NCI-H748 (cell line): Measurements from ENCODE around the gene CDK12.
A peak's percentile ranks its signal among the peaks of the same experiment; 100 is the strongest.
"Not testable (repeated sequence)": the region's sequence is repeated elsewhere in the genome, so short reads cannot be mapped to it uniquely, and the experiment has no call there.

Source experiments
- DNase-seq: peaks from one replicate; lab custom pipeline; 2025; ENCODE audit not compliant: unreplicated experiment; lab: John Stamatoyannopoulos, UW

Gene CDK12

DNA sequence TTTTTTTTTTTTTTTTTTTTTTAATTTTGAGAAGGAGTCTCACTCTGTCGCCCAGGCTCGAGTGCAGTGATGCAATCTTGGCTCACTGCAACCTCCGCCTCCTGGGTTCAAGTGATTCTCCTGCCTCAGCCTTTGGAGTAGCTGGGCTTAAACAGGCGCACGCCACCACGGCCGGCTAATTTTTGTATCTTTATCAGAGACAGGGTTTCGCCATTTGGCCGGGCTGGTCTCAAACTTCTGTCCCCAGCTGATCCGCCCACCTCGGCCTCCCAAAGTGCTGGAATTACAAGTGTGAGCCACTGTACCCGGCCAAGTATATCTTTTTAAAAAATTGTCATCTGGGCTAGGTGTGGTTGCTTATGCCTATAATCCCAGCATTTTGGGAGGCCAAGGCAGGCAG is 35.6 kb downstream of the CDK12 start:
- not testable (repeated sequence) for DNase-seq

DNA sequence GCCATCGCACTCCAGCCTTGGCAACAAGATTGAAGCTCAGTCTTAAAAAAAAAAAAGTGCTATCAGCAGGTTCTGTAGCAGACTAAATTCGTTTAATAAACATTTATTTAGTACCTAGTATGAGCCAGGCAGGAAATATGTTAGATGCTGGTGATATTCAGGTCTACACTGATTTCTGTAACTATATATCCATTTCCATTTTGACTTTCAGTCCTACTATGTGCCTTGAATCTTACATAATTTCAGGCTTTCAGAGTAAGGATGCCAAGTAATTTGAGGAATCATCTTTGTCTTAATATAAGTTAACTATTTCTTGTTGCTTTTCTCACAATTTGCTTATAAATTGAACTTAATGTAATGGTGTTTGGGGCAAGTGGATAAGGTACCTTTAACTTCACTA is 46.2 kb downstream of the CDK12 start:
- no peak for DNase-seq

DNA sequence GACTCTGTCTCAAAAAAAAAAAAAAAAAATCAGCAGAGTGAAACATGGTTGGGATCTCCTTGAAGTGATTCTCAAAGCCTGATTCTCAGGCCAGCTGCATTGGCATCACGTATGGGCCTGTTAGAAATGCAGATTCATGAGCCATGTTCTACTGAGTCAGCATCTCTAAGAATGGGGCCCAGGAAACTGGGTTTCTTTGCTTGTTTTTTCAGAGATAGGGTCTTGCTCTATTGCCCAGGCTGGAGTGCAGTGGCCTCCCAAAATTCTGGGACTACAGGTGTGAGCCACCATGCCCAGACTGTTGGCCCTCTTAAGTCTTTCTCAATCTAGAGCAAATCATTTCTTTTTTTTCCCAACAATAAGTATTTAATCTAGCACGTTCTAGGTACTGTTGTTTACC is 47.7 kb downstream of the CDK12 start:
- no peak for DNase-seq

DNA sequence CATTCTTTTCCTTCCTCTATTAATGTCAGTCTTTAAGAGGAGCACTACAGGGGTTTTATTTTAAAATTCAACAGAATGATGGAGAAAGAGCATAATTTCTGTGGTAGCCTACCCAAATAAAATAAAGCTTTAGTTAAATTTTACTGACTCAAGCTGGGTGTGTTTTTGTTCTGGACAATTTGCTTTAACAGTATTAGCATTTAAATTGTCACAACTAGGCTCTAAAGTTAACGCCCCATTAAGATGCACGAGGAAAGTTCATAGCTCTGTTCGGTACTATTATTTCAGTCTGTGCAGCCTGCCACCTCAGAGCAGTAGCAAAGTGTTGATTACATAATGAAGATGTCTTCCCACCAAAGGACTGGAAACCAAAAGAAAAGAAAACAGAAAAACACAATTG is 52.0 kb downstream of the CDK12 start:
- DNase-seq, result no peak

DNA sequence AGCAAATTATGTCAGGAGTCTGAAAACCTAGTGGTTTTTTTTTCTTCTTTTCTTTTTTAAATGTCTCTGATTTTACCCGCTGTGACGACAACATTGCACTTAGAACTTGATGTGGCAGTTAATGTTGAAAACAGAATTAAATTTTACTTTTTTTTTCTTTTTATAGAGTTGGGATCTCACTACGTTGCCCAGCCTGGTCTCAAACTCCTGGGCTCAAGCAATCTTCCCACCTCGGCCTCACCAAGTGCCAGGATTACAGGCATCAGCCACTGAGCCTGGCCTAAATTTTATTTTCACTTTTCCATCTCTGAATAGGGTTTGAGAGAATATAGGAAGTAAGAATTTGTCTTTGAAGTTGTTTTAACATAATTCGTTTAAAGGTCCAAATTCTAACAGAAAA is 52.6 kb downstream of the CDK12 start:
- DNase-seq, result no peak

DNA sequence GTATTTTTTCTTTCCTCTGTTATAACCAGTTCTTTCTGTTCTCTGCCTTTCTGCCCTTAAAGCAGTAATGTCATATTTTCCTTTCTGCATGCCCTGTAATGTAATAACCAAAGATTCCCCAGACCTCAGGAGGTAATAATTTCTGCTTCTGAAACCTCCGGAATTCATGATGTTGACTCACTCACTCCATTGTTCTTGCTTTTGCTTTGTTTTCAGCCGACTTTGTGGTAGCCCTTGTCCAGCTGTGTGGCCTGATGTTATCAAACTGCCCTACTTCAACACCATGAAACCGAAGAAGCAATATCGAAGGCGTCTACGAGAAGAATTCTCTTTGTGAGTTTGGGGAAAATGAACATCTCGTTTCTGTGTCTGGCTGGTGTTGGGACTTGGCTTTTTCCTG is 55.9 kb downstream of the CDK12 start:
- no peak for DNase-seq

DNA sequence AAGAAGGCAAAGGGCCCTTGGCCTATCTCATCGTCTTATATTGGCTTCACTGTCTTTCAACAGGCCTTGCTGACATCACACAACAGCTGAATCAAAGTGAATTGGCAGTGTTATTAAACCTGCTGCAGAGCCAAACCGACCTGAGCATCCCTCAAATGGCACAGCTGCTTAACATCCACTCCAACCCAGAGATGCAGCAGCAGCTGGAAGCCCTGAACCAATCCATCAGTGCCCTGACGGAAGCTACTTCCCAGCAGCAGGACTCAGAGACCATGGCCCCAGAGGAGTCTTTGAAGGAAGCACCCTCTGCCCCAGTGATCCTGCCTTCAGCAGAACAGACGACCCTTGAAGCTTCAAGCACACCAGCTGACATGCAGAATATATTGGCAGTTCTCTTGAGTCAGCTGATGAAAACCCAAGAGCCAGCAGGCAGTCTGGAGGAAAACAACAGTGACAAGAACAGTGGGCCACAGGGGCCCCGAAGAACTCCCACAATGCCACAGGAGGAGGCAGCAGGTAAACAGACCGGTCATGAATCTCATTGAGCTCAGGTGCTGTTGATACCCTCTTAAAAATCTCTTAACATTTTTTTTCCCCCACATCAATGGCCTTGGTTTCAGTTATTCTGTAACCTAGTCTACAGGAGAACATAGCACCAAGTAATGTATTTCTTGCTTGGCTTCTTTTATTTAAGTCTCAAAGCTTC is 64.7 kb downstream of the CDK12 start:
- DNase-seq, result no peak

DNA sequence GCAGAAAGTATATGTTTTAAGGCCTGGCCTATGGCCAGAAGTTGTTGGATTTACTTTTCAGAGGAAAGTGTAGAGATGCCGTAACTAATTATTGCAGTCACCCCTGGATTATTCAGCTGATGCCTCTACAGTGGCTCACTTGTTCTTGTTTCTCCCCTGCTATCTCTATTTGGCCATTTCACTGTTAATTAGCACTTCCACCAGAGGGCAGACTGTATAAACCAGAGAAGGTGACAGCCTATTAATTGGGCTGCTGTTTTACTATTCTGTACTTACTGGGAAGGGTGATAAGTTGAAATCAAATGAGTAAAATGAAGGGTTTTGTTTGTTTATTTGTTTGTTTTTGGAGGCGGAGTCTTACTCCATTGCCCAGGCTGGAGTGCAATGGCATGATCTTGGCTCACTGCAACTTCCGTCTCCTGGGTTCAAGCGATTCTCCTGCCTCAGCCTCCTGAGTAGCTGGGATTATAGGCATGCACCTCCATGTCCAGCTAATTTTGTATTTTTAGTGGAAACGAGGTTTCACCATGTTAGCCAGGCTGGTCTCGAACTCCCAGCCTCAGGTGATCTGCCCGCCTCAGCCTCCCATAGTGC is 66.0 kb downstream of the CDK12 start:
- peak; percentile 19 for DNase-seq

DNA sequence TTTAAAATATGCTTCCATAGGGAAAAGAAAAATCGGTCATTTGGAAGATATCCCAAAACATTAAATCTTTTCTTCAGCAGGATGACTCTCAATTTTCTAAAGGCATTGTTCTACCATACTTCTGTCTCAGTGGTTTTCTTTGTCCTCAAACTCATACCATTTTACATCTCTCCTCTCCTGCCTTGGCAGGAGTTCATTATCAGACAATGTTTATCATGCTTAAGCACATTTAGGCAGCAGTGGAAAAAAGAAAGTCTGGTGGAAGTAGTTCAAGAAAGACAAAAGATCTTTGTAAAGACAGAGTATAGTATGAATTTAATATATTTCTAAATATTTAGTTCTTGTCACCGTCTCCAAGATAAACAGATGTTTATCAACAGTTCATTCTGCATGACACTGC is 68.2 kb downstream of the CDK12 start:
- no peak for DNase-seq

DNA sequence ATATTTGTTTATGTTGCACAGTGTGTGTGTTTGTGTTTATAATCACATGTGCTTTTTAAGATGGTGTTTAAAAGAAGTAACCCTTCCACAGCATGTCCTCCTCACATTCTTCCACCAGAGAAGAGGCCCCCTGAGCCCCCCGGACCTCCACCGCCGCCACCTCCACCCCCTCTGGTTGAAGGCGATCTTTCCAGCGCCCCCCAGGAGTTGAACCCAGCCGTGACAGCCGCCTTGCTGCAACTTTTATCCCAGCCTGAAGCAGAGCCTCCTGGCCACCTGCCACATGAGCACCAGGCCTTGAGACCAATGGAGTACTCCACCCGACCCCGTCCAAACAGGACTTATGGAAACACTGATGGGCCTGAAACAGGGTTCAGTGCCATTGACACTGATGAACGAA is 69.2 kb downstream of the CDK12 start:
- DNase-seq, result no peak

DNA sequence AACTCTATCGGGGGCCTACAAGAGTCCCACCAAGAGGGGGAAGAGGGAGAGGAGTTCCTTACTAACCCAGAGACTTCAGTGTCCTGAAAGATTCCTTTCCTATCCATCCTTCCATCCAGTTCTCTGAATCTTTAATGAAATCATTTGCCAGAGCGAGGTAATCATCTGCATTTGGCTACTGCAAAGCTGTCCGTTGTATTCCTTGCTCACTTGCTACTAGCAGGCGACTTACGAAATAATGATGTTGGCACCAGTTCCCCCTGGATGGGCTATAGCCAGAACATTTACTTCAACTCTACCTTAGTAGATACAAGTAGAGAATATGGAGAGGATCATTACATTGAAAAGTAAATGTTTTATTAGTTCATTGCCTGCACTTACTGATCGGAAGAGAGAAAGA is 70.0 kb downstream of the CDK12 start:
- no peak for DNase-seq

DNA sequence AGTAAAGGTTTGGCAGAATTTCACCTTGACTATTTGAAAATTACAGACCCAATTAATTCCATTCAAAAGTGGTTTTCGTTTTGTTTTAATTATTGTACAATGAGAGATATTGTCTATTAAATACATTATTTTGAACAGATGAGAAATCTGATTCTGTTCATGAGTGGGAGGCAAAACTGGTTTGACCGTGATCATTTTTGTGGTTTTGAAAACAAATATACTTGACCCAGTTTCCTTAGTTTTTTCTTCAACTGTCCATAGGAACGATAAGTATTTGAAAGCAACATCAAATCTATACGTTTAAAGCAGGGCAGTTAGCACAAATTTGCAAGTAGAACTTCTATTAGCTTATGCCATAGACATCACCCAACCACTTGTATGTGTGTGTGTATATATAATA is 72.6 kb downstream of the CDK12 start:
- DNase-seq, result no peak

DNA sequence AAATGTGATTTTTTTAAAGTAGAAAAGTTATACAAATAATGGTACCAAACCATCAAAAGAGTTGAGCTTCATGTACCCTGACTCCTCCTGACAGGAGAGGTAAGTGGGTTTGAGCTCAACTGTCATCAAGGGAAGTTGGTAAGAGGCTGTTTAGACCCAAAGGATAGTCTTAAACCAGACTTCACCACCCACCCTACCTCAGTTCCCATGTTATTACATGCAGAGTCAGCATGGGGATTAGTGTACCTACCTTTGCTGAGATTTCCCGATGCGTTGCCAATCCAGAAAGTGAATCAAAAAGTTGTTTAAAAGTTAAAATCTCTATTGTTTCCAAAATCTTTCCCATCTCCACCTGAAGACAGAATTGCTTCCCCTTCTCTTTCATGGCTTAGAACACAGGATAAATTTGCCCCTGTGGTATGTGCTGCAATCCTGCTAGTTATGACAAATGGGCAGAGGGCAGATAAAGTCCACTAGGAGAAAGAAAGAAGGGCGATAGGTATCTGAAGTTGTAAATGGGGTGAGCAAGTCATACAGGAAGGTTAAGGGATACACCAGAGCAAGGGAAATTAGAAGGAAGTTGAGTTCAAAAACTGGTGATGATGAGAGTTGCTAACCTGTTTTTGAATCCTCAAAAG is 73.6 kb downstream of the CDK12 start:
- DNase-seq, result no peak

DNA sequence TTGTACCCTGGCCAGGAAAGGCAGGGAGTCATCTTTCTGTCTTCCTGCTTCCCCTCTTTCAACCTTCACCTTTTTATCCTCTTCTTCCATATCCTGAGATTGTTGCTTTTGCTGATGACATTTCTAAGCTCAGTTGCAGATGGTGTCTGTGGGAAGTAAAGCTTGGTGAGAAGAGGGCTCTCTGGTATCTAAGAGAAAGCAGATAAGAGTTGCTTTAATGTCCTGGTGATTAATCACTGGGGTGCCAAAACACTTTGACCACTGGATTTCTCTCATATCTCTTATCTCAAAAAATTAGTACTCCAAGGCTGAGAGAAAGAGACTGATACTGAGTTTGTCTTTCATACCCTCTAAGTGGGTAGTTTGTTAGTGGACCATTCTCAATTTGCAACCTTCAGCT is 75.2 kb downstream of the CDK12 start:
- no peak for DNase-seq

DNA sequence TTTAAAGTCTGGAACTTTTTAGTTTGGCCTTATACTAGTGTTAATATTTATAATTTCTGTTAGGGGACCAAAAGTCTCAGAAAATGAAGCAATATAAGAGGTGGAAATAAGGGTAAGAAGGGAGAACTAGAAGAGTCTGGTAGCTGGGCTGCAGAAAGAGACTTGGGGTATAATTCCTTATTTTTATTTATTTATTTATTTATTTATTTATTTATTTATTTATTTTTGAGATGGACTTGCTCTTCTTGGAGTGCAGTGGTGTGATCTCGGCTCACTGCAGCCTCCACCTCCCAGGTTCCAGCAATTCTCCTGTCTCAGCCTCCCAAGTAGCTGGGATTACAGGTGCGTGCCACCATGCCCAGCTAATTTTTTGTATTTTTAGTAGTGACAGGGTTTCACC is 76.1 kb downstream of the CDK12 start:
- not testable (repeated sequence) for DNase-seq

DNA sequence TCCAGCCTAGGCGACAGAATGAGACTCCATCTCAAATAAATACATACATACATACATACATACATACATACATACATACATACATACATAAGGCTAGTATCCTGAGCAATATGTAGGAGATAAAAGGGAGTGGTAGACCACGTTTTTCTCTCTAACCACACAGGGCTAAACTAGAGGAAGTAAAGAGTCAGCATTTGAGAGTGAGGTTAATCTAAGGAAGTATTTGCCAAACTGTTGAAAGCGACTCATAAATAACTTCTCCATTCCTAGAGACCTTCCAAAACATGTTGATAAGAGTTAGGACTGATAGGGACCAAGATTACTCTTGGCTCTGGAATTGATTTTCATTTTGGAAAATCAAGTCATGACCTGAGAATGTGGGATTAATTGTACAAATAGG is 77.6 kb downstream of the CDK12 start:
- no peak for DNase-seq

DNA sequence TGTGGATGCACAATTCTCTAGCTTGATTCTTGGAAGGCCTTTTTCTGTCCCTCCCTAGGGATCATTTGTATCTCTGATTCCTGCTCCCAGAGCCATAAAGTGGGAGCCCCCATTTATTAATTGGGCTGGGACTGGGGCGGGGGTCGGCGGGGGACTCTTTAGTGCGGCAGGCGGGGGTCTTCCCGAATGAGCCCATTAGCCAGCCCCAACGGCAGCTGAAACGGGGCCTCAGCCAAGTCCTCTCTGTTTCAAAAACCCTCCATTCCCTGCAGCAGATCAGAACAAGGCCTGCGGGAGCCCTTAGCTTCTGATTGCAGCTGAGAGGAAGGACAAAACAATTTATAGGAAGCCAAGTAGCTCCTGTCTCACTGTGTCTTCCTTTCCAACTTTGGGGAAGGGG is 79.3 kb downstream of the CDK12 start:
- no peak for DNase-seq

DNA sequence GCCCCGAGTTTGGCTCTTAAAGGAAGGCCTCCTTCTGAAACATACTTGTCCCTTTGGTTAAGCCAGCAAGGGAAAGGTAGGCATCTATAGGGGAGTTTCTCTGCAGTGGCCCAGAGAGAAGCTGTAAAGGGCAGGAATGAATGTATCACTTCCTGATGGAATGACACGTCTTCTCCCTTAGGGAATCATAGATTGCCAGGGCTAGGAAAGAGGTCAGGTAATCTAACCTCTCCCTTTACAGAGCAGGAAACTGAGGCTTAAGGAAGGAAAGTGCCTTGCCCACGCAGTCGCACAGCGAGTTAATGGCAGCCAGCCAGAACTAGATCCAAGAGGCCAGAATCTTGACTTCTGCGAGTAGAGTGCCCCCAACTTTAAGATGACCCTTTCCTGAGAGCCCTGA is 80.4 kb downstream of the CDK12 start:
- no peak for DNase-seq

DNA sequence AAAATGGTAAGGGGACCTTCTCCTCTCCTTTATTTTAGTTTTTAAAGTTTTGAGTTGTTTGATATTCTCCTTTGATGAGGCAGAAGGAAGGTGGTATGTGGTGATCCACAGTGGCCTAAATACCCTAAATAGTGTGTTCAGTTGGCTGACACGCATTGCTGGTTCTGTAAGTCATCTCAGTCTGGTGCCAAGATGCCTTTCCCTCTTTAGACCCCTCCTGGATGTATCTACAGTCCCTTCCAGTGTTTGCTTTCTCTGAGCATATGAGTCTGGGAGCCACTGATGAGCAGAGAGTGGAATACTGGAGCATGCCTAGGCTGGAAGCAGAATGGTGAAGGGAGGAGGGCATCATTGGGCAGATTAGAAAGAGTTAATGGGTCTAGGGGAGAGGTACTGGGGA is 81.9 kb downstream of the CDK12 start:
- DNase-seq, result no peak

DNA sequence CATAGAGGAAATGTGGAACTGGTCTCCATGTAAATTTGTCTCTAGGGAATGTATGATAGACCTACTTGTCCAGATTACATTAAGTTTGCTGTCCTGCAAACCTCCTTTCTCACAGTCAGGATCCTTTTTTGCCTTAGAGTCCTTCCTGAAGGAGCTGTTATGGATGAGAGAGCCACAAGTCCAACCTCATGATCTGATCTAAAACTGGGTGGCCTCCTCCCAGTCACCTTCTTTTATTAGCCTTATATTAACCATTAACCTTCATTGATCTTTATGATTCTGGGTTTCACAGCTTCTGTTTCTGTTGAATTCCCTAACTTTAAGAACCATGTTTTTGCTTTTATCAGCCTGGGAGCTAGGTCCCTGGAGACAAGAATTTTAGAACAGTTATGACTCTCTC is 82.4 kb downstream of the CDK12 start:
- DNase-seq, result no peak

DNA sequence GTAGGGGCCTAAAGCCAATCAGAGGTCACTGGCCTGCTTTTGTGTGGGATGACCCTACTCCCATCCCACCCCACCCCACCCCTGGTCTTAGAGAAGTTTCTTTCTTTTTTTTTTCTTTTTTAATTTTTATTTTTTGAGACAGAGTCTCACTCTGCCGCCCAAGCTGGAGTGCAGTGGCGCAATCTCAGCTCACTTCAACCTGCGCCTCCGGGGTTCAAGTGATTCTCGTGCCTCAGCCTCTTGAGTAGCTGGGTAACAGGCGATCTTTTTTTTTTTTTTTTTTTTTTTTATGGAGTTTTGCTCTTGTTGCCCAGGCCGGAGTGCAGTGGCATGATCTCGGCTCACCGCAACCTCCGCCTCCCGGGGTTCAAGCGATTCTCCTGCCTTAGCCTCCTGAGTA is 83.1 kb downstream of the CDK12 start:
- DNase-seq, result not testable (repeated sequence)

DNA sequence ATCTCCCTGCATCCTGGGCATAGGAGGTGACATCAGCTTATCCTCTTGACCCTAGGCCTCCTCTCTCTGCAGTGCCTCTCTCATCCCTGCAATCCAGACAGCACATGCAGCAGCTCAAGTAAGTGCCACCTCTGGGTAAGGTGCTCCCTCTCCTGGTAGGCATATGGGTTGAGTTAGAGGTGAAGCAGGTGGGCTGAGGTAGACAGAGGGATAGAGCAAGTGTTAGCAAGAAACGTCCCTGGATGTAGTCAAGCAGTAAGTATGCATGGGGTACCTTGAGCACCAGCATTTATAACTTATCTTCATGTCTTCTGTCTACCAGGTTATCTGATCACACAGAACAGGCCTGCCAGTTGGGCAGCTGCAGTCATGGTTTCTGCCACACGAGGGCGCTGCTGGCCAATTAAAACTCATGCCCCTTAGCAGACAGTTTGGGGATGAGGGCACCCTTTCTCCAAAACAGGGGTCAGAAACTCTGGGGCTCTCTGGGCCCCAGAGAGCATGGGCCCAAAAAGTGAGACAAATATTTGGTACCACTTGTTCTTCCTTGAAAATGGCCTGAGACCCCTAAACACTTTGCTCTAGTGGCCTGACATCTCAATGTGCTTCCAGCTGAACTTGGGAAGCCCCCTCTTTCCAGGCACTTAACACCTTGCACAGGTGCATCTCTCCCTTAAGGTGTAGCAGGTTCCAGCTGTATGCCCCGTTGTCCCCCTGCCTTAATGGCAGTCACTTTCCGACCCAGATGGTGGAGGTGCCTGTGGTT is 86.6 kb downstream of the CDK12 start:
- DNase-seq, result peak; percentile 41
